HepG2 (cell line): ENCODE results near the gene MOXD1. TPM values are rescaled to one million over a fixed set of nuclear protein-coding genes. Genes with fewer than 3 reads are reported as not detected.

Experiments used
- ATAC-seq: fragments of 200-7000 bp; cut with Tn5 transposase; 3 replicates; pipeline ENCODE4 v1.9.1; 2020; ENCODE audit warnings: mild to moderate bottlenecking, moderate library complexity
- BruUV-seq: library from RNA; stranded (reverse); fragments of 400-500 nt; replicated peaks from 2 replicates; lab custom pipeline; 2021; lab: Mats Ljungman, UMichigan
- CTCF ChIA-PET: fragments of 300-600 bp; formaldehyde crosslinking; extraction: SDS; loops from one replicate; lab custom pipeline; 2021; ENCODE audit warnings: low total read pairs, inconsistent platforms, low intra/inter-chr PET ratio; lab: Yijun Ruan, JAX
- POLR2A ChIA-PET: fragments of 350-600 bp; sonication (Branson Sonifier 250); formaldehyde crosslinking; loops from one replicate; lab custom pipeline; 2020; ENCODE audit warnings: antibody characterized with exemption, inconsistent platforms; lab: Yijun Ruan, JAX
- DNase-seq: peaks from one replicate; pipeline ENCODE4 v3.0.0-alpha.2; 2015; ENCODE audit warnings: low spot score
- FAIRE-seq: peaks from 3 replicates; lab custom pipeline; 2011; peaks lifted over from hg19 to GRCh38; lab: Jason Lieb, UNC
- H2AFZ ChIP-seq: one replicate; pipeline ENCODE4 v1.6.1; 2011; ENCODE audit warnings: low read length, inconsistent platforms
- H3K27ac ChIP-seq: fragments of 300-600 bp; 3 replicates; pipeline ENCODE4 v1.8.0; 2011; ENCODE audit warnings: mixed run types, mild to moderate bottlenecking, mixed read lengths, low read length, inconsistent platforms; ENCODE audit not compliant: insufficient read depth; ENCODE audit errors: extremely low read length
- H3K27me3 ChIP-seq, 2 experiments: fragments of 200-600 bp in 1 of 2; 2 replicates in 1 of 2; 3 replicates in 1 of 2; pipeline versions ENCODE4 v1.6.0 to v1.8.0; 2011; ENCODE audit warnings: low read length in 2 of 2, mild to moderate bottlenecking in 2 of 2, moderate library complexity in 2 of 2, inconsistent platforms in 1 of 2; ENCODE audit not compliant: insufficient read depth in 2 of 2, control insufficient read depth in 1 of 2
- H3K36me3 ChIP-seq, 2 experiments: fragments of 200-600 bp in 1 of 2; replicated peaks in 1 of 2; 2 replicates in 1 of 2; 3 replicates in 1 of 2; pipeline versions ENCODE4 v1.5.1 to v1.8.0; 2011; ENCODE audit warnings: low read length in 2 of 2, inconsistent platforms in 1 of 2; ENCODE audit not compliant: insufficient read depth in 2 of 2, control insufficient read depth in 1 of 2
- H3K4me1 ChIP-seq: 2 replicates; pipeline ENCODE4 v1.5.1; 2012; ENCODE audit warnings: low read length, inconsistent platforms; ENCODE audit not compliant: insufficient read depth
- H3K4me2 ChIP-seq: 2 replicates; pipeline ENCODE4 v1.6.0; 2011; ENCODE audit warnings: low read depth, low read length, inconsistent platforms
- H3K4me3 ChIP-seq, 3 experiments: fragments of 200-600 bp in 1 of 3; sonication (generic), shearing (Covaris generic) in 1 of 3; replicated peaks in 1 of 3; 2 replicates each; pipeline ENCODE4 v1.5.1; 2011 to 2016; ENCODE audit warnings: low read length in 3 of 3, inconsistent platforms in 2 of 3, low read depth in 2 of 3, mild to moderate bottlenecking in 2 of 3, control low read depth in 1 of 3, mixed read lengths in 1 of 3; ENCODE audit not compliant: insufficient read depth in 1 of 3
- H3K79me2 ChIP-seq: one replicate; pipeline ENCODE4 v1.6.1; 2011; ENCODE audit warnings: low read length, inconsistent platforms; ENCODE audit not compliant: insufficient read depth
- H3K9ac ChIP-seq: 2 replicates; pipeline ENCODE4 v1.6.0; 2011; ENCODE audit warnings: mild to moderate bottlenecking, low read depth, low read length, inconsistent platforms; ENCODE audit not compliant: insufficient read depth
- H3K9me3 ChIP-seq: 2 replicates; pipeline ENCODE4 v1.5.1; 2012; ENCODE audit warnings: mild to moderate bottlenecking, low read length
- H4K20me1 ChIP-seq: 2 replicates; pipeline ENCODE4 v1.6.0; 2011; ENCODE audit warnings: inconsistent platforms, mild to moderate bottlenecking, low read length, moderate library complexity; ENCODE audit not compliant: insufficient read depth
- ETV5 ChIP-seq: IDR thresholded peaks from 2 replicates; pipeline ENCODE4 v1.6.1; 2018; ENCODE audit warnings: missing biosample characterization, missing genetic modification reagents, inconsistent platforms, borderline replicate concordance
- FOXA1 ChIP-seq, 2 experiments: fragments of 450-650 bp in 1 of 2; sonication (generic) in 1 of 2; formaldehyde crosslinking in 1 of 2; IDR thresholded peaks; 2 replicates each; pipeline versions ENCODE4 v1.4.0 to v1.6.1; 2016 to 2020; ENCODE audit warnings: missing genetic modification reagents in 1 of 2
- KLF13 ChIP-seq: sonication (generic); formaldehyde crosslinking; IDR thresholded peaks from 2 replicates; pipeline ENCODE4 v1.4.0; 2020; ENCODE audit warnings: mild to moderate bottlenecking, missing genetic modification reagents
- RCOR2 ChIP-seq: IDR thresholded peaks from 2 replicates; pipeline ENCODE4 v1.6.1; 2016; ENCODE audit warnings: missing biosample characterization, missing genetic modification reagents
- RELA ChIP-seq: sonication (generic); formaldehyde crosslinking; IDR thresholded peaks from 2 replicates; pipeline ENCODE4 v1.4.0; 2020; ENCODE audit warnings: missing genetic modification reagents
- ZNF451 ChIP-seq: sonication (generic); formaldehyde crosslinking; IDR thresholded peaks from 2 replicates; pipeline ENCODE4 v1.5.0; 2020; ENCODE audit warnings: mild to moderate bottlenecking, missing genetic modification reagents
- ZNF646 ChIP-seq: sonication (generic); formaldehyde crosslinking; IDR thresholded peaks from 2 replicates; pipeline ENCODE4 v1.9.0; 2021; ENCODE audit warnings: mild to moderate bottlenecking, missing genetic modification reagents
- ZNF772 ChIP-seq: sonication (generic); formaldehyde crosslinking; IDR thresholded peaks from 2 replicates; pipeline ENCODE4 v1.5.0; 2020; ENCODE audit warnings: mild to moderate bottlenecking, missing genetic modification reagents
- WGBS: methylation state at CpG from one replicate; pipeline ENCODE4 v1.1.6; 2017; ENCODE audit warnings: low lambda C conversion rate; 5-methylcytosine and 5-hydroxymethylcytosine counted together
- in situ Hi-C: cut with HindIII; loops from 2 replicates; pipeline ENCODE4 v1.10.0; 2017; ENCODE audit warnings: low pct_unique_long_range_greater_than_20kb; ENCODE audit not compliant: extremely low pct_ligation_motif_present
- intact Hi-C: fragments of 100-400 bp; cut with micrococcal nuclease; formaldehyde crosslinking; loops from one replicate; pipeline ENCODE4 v1.10.0; 2022; ENCODE audit not compliant: unreplicated experiment
- polyA plus RNA-seq, 8 experiments: library from polyadenylated mRNA; depleted of rRNA in 3 of 8; stranded (reverse) in 7 of 8; unstranded in 1 of 8; fragments of >200 nt; fragmentation: Illumina TruSeq in 4 of 8; extraction: Trizol in 4 of 8; gene quantifications; 2 replicates each; pipeline versions ENCODE4 v1.2.1 to v1.2.3, GENCODE V29; 2011 to 2016; ENCODE audit warnings: low read depth in 4 of 8, missing spikeins in 1 of 8, mixed read lengths in 1 of 8; ENCODE audit not compliant: insufficient read depth in 1 of 8
- total RNA-seq, 5 experiments: library from RNA; depleted of rRNA; stranded (reverse); fragments of >200 nt; fragmentation: Illumina TruSeq; extraction: Trizol; gene quantifications; 2 replicates each; pipeline ENCODE4 v1.2.3, GENCODE V29; 2016; ENCODE audit warnings: low read depth in 1 of 5

The MOXD1 gene
- total and polyA plus RNA-seq, 2 of the 13 experiments (the other 11 are each of a cell fraction or from before 2014, with no cell fraction given) = 0.03 TPM; not detected in 1

GRCh38 chr6:132425176-132425575 is 23.9 kb upstream of the MOXD1 start:
- 7% methylated on average over 5 of the region's 5 CpGs for WGBS
- ChIA-PET POLR2A (no interaction called here), CTCF (no interaction called here)
- in situ Hi-C loops = no loop called here
- intact Hi-C loops = no loop called here
- Histone ChIP-seq H3K4me2 (no peak overlapping the region), H4K20me1 (no peaks in the 10 kb centered on the region), H3K4me3 (no peak overlapping the region), H3K9me3 (no peaks in the 10 kb centered on the region), H3K36me3 (no peaks in the 10 kb centered on the region), H2AFZ (no peak overlapping the region), H3K27ac (no peak overlapping the region), H3K4me1 (no peaks in the 10 kb centered on the region)
- FAIRE-seq (no peak), DNase-seq (no peak), ATAC-seq (no peak)
- BruUV-seq = no TSS peak
- no peak for TF ChIP-seq KLF13
- no peak for TF ChIP-seq ETV5 (CRISPR knock-in tag)
- no peak for TF ChIP-seq ZNF646 (CRISPR knock-in tag)
- no peak for TF ChIP-seq RELA (CRISPR knock-in tag)
- TF ChIP-seq ZNF772 (CRISPR knock-in tag) = no peak
- no peak for TF ChIP-seq FOXA1 (IDR thresholded peaks at IDR 0.05)
- TF ChIP-seq FOXA1 (CRISPR knock-in tag; IDR thresholded peaks at IDR 0.05) = no peak
- TF ChIP-seq RCOR2 (CRISPR knock-in tag) = no peak
- no peak for TF ChIP-seq ZNF451
- TF ChIP-seq, all 625 proteins: peak for 0
- Histone ChIP-seq H3K79me2 (no peaks in the 10 kb centered on the region), H3K9ac (no peak overlapping the region), H3K27me3 (no peaks in the 10 kb centered on the region)
